GM23338 (cell line): ENCODE results near the gene DPP9. TPM values are rescaled to one million over a fixed set of nuclear protein-coding genes. Genes with fewer than 3 reads are reported as not detected.

ENCODE experiments used
- ATAC-seq: fragments of 200-7000 bp; cut with Tn5 transposase; 3 replicates; pipeline ENCODE4 v1.9.1; 2020
- DNase-seq: peaks from one replicate; pipeline ENCODE4 v3.0.0-alpha.2; 2015; ENCODE audit warnings: low spot score
- H2AFZ ChIP-seq: fragments of 200-600 bp; sonication (generic); 2 replicates; pipeline ENCODE4 v1.8.0; 2016; ENCODE audit warnings: antibody characterized with exemption, mild to moderate bottlenecking, moderate library complexity
- H3F3A ChIP-seq: fragments of 200-600 bp; sonication (generic); replicated peaks from 2 replicates; pipeline ENCODE4 v1.8.0; 2017; ENCODE audit warnings: antibody characterized with exemption, mixed run types, low read depth
- H3K27ac ChIP-seq: fragments of 200-600 bp; sonication (generic); 2 replicates; pipeline ENCODE4 v1.6.1; 2016; ENCODE audit warnings: low read depth
- H3K27me3 ChIP-seq: fragments of 200-600 bp; sonication (generic); 2 replicates; pipeline ENCODE4 v1.8.0; 2016; ENCODE audit warnings: mild to moderate bottlenecking, mixed run types, moderate library complexity; ENCODE audit not compliant: insufficient read depth
- H3K36me3 ChIP-seq: fragments of 200-600 bp; sonication (generic); 2 replicates; pipeline ENCODE4 v1.8.0; 2016; ENCODE audit warnings: mild to moderate bottlenecking; ENCODE audit not compliant: insufficient read depth
- H3K4me1 ChIP-seq: fragments of 200-600 bp; sonication (generic); 2 replicates; pipeline ENCODE4 v1.8.0; 2016; ENCODE audit warnings: mild to moderate bottlenecking, moderate library complexity; ENCODE audit not compliant: insufficient read depth
- H3K4me2 ChIP-seq: fragments of 200-600 bp; sonication (generic); 2 replicates; pipeline ENCODE4 v1.7.1; 2017; ENCODE audit warnings: mixed run types
- H3K4me3 ChIP-seq: fragments of 200-600 bp; sonication (generic); 2 replicates; pipeline ENCODE4 v1.6.1; 2016; ENCODE audit warnings: mixed run types
- H3K79me2 ChIP-seq: fragments of 200-600 bp; sonication (generic); replicated peaks from 2 replicates; pipeline ENCODE4 v1.8.0; 2017; ENCODE audit warnings: mild to moderate bottlenecking; ENCODE audit not compliant: insufficient read depth
- H3K9me2 ChIP-seq: fragments of 200-600 bp; sonication (generic); 2 replicates; pipeline ENCODE4 v1.8.0; 2017; ENCODE audit not compliant: insufficient read depth
- H4K20me1 ChIP-seq: fragments of 200-600 bp; sonication (generic); replicated peaks from 2 replicates; pipeline ENCODE4 v1.8.0; 2017; ENCODE audit warnings: mild to moderate bottlenecking; ENCODE audit not compliant: insufficient read depth
- H3K27ac Mint-ChIP-seq: 2 replicates; pipeline ENCODE4 v1.8.0; 2020; ENCODE audit warnings: inconsistent platforms, mild to moderate bottlenecking, moderate library complexity, mixed read lengths
- H3K27me3 Mint-ChIP-seq: 3 replicates; pipeline ENCODE4 v1.8.0; 2022; ENCODE audit warnings: low read depth, mild to moderate bottlenecking, moderate library complexity, mixed read lengths, inconsistent platforms; ENCODE audit not compliant: insufficient read depth, poor library complexity
- H3K36me3 Mint-ChIP-seq: 3 replicates; pipeline ENCODE4 v1.8.0; 2021; ENCODE audit warnings: low read depth, mild to moderate bottlenecking, inconsistent platforms, moderate library complexity, mixed read lengths
- H3K4me1 Mint-ChIP-seq: 3 replicates; pipeline ENCODE4 v1.8.0; 2020; ENCODE audit warnings: mild to moderate bottlenecking, inconsistent platforms, mixed read lengths
- H3K4me3 Mint-ChIP-seq: 3 replicates; pipeline ENCODE4 v1.8.0; 2021; ENCODE audit warnings: moderate library complexity, mild to moderate bottlenecking, inconsistent platforms, mixed read lengths
- H3K9me3 Mint-ChIP-seq: 3 replicates; pipeline ENCODE4 v1.8.0; 2020; ENCODE audit warnings: moderate library complexity, mild to moderate bottlenecking, inconsistent platforms, mixed read lengths
- CREB1 ChIP-seq: fragments of 250-450 bp; sonication (Bioruptor Pico); IDR thresholded peaks from 2 replicates; pipeline ENCODE4 v1.5.0; 2020; ENCODE audit warnings: low read depth, mild to moderate bottlenecking, moderate library complexity
- CTCF ChIP-seq, 2 experiments: fragments of 200-600 bp in 1 of 2; sonication (generic) in 1 of 2; conservative IDR thresholded peaks; 2 replicates each; pipeline versions ENCODE4 v1.5.1 to v1.6.1; 2016 to 2017; ENCODE audit warnings: antibody characterized with exemption in 2 of 2, low read depth in 2 of 2, mild to moderate bottlenecking in 2 of 2, moderate library complexity in 1 of 2
- ETS1 ChIP-seq: IDR thresholded peaks from 2 replicates; pipeline ENCODE4 v1.6.1; 2016; ENCODE audit warnings: antibody characterized with exemption
- EZH2 ChIP-seq: fragments of 200-600 bp; sonication (generic); IDR thresholded peaks from one replicate; pipeline ENCODE4 v1.8.0; 2017; ENCODE audit warnings: antibody characterized with exemption, mild to moderate bottlenecking, low read depth; ENCODE audit not compliant: unreplicated experiment
- EZH2phosphoT487 ChIP-seq: fragments of 200-600 bp; sonication (generic); IDR thresholded peaks from one replicate; pipeline ENCODE4 v1.8.1; 2018; ENCODE audit warnings: antibody characterized with exemption; ENCODE audit not compliant: unreplicated experiment
- JUNB ChIP-seq: IDR thresholded peaks from one replicate; pipeline ENCODE4 v1.6.1; 2016; ENCODE audit warnings: antibody characterized with exemption; ENCODE audit not compliant: unreplicated experiment
- NANOG ChIP-seq: IDR thresholded peaks from 2 replicates; pipeline ENCODE4 v1.6.1; 2016; ENCODE audit warnings: antibody characterized with exemption, borderline replicate concordance
- POLR2AphosphoS5 ChIP-seq: IDR thresholded peaks from 2 replicates; pipeline ENCODE4 v1.6.1; 2016; ENCODE audit warnings: antibody characterized with exemption, low read depth
- STAT1 ChIP-seq: IDR thresholded peaks from one replicate; pipeline ENCODE4 v1.6.1; 2016; ENCODE audit warnings: antibody characterized with exemption; ENCODE audit not compliant: unreplicated experiment
- ZNF114 ChIP-seq: fragments of 250-450 bp; sonication (Bioruptor Pico); IDR thresholded peaks from 2 replicates; pipeline ENCODE4 v1.5.0; 2020; ENCODE audit warnings: mild to moderate bottlenecking, moderate library complexity
- ZNF331 ChIP-seq: fragments of 250-450 bp; sonication (Bioruptor Pico); IDR thresholded peaks from 2 replicates; pipeline ENCODE4 v1.5.0; 2020; ENCODE audit warnings: low read depth, mild to moderate bottlenecking, moderate library complexity
- ZNF462 ChIP-seq: fragments of 250-450 bp; sonication (Bioruptor Pico); IDR thresholded peaks from 2 replicates; pipeline ENCODE4 v1.5.0; 2020; ENCODE audit warnings: mild to moderate bottlenecking, moderate library complexity
- polyA plus RNA-seq: library from polyadenylated mRNA; unstranded; fragments of >200 nt; fragmentation: Nextera tagmentation; extraction: Ambion mirVana; gene quantifications from 2 replicates; pipeline ENCODE4 v1.2.1, GENCODE V29; 2016
- total RNA-seq: library from RNA; depleted of rRNA; stranded (reverse); fragments of >200 nt; shearing (Covaris generic); gene quantifications from 2 replicates; pipeline ENCODE4 v1.2.3, GENCODE V29; 2014
- TF ChIP-seq, protein P1 (sequence below): IDR thresholded peaks from one replicate; pipeline ENCODE4 v1.6.1; 2018; ENCODE audit warnings: antibody characterized with exemption; ENCODE audit not compliant: unreplicated experiment

DPP9 gene
- total and polyA plus RNA-seq, 2 experiments from 2014 or later = 19.5 to 49.2 TPM

GRCh38 chr19:4707322-4707721 lies 16.3 kb downstream of the DPP9 start:
- Histone ChIP-seq H3K79me2 (no peaks in the 10 kb centered on the region), H4K20me1 (peaks cover 4% of the 10 kb centered on the region; the same call in 1 of the 2 replicates), H3K27me3 (no peaks in the 10 kb centered on the region), H3K27ac (no peak overlapping the region), H2AFZ (no peak overlapping the region), H3K4me2 (no peak overlapping the region), H3K4me1 (no peaks in the 10 kb centered on the region), H3F3A (no peaks in the 10 kb centered on the region), H3K36me3 (no peaks in the 10 kb centered on the region; the same call in 1 of the 2 replicates), H3K4me3 (no peak overlapping the region), H3K9me2 (no peaks in the 10 kb centered on the region)
- Mint-ChIP-seq H3K4me1 (no peaks in the 10 kb centered on the region), H3K36me3 (peaks cover 38% of the 10 kb centered on the region), H3K27ac (no peak overlapping the region), H3K4me3 (no peak overlapping the region), H3K9me3 (no peaks in the 10 kb centered on the region), H3K27me3 (peaks cover 10% of the 10 kb centered on the region)
- ATAC-seq = no peak
- DNase-seq = no peak
- TF ChIP-seq CREB1 (CRISPR knock-in tag) (no peak), ETS1 (no peak), CTCF (conservative IDR thresholded peaks at IDR 0.05; ENCODE audit: low read depth in 2 of 2) (no peak), ZNF462 (CRISPR knock-in tag) (no peak), POLR2AphosphoS5 (no peak), NANOG (no peak), STAT1 (no peak), EZH2phosphoT487 (no peak), ZNF114 (no peak), EZH2 (no peak), JUNB (no peak), ZNF331 (no peak)
- TF ChIP-seq, protein P1, sequence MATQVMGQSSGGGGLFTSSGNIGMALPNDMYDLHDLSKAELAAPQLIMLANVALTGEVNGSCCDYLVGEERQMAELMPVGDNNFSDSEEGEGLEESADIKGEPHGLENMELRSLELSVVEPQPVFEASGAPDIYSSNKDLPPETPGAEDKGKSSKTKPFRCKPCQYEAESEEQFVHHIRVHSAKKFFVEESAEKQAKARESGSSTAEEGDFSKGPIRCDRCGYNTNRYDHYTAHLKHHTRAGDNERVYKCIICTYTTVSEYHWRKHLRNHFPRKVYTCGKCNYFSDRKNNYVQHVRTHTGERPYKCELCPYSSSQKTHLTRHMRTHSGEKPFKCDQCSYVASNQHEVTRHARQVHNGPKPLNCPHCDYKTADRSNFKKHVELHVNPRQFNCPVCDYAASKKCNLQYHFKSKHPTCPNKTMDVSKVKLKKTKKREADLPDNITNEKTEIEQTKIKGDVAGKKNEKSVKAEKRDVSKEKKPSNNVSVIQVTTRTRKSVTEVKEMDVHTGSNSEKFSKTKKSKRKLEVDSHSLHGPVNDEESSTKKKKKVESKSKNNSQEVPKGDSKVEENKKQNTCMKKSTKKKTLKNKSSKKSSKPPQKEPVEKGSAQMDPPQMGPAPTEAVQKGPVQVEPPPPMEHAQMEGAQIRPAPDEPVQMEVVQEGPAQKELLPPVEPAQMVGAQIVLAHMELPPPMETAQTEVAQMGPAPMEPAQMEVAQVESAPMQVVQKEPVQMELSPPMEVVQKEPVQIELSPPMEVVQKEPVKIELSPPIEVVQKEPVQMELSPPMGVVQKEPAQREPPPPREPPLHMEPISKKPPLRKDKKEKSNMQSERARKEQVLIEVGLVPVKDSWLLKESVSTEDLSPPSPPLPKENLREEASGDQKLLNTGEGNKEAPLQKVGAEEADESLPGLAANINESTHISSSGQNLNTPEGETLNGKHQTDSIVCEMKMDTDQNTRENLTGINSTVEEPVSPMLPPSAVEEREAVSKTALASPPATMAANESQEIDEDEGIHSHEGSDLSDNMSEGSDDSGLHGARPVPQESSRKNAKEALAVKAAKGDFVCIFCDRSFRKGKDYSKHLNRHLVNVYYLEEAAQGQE = no peak
